ENCODE measurements around the gene DBH. TPM values are rescaled to one million over a fixed set of nuclear protein-coding genes. Genes with fewer than 3 reads are reported as not detected.

DBH gene
- total RNA-seq, 3 donors from 2014 or later (not counting 1 experiment from before 2014, with no cell fraction given) = not detected

DNA sequence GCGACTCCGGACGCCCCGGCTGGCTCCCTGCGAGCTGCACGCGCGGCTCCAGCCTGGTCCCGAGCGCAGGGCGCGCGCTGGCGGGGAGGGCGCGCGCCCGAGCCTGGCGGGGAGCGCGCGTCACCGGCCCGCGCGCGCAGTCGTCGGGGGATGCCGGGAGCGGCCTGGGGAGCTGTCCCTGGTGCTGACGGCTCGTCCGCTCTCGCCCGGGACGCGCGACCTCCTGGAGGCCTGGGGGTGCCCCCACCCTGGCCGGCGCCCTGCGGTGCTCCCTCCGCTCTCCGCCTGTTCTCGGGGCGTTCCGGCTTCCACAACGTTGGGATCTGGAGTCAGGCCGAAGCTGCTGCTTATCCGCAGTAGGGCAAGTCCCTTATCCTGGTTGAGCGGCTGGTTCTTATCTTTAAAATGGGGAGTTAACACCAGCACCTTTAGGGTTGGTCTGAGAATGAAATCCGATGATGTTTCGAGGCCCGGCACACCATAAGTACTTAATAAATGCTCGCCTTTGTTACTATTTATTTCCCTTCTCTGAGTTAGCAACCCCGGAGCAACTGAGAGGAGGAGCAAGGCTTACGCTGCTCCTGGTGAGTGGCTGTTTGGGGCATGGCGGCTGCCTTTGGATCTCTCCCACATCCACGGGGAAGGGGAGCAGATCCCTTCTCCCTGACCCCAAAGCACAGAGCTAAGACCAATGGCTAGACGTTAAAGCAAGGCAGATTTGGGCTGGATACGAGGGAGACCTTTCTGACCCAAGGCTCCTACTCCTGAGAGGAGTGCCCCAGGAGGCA, 26.7 kb upstream of the DBH start, which contains the start of gene FAM163B:
Gene FAM163B, minus strand, starts transcription at position 79 of the 788 bp plus-strand sequence. CDS start 29,166 bp downstream, outside the sequence.
- peak; percentile 34 to 75 (median 44) for ATAC-seq
- Histone ChIP-seq H3K27ac (ENCODE audit: low read length) (no peak within 1 kb of the TSS), H3K4me1 (ENCODE audit: control insufficient read depth, insufficient read depth, low read length) (no peaks in the 10 kb centered on the region), H3K4me3 (ENCODE audit: low read length) (no peak within 1 kb of the TSS), H3K27me3 (ENCODE audit: control insufficient read depth, insufficient read depth, low read length) (peaks cover 12% of the 10 kb centered on the region), H3K9me3 (ENCODE audit: control insufficient read depth, insufficient read depth, low read length) (no peaks in the 10 kb centered on the region), H3K36me3 (ENCODE audit: control insufficient read depth, insufficient read depth, low read length) (no peaks in the 10 kb centered on the region)
- Mint-ChIP-seq H3K4me1 (no peaks in the 10 kb centered on the region), H3K36me3 (no peaks in the 10 kb centered on the region), H3K27ac (no peak within 1 kb of the TSS), H3K4me3 (no peak within 1 kb of the TSS), H3K9me3 (no peaks in the 10 kb centered on the region), H3K27me3 (ENCODE audit: low read depth in 2 of 2) (peaks cover 30 to 41% of the 10 kb centered on the region in 2 donors)
- no peak for TF ChIP-seq CTCF (IDR thresholded peaks at IDR 0.05)
- intact Hi-C loops (cut with micrococcal nuclease) = no loop called here
- WGBS (ENCODE audit: insufficient coverage) = 17% methylated on average over 61 of the region's 61 CpGs
- DNase-seq = peak; percentile 25 to 77

DNA sequence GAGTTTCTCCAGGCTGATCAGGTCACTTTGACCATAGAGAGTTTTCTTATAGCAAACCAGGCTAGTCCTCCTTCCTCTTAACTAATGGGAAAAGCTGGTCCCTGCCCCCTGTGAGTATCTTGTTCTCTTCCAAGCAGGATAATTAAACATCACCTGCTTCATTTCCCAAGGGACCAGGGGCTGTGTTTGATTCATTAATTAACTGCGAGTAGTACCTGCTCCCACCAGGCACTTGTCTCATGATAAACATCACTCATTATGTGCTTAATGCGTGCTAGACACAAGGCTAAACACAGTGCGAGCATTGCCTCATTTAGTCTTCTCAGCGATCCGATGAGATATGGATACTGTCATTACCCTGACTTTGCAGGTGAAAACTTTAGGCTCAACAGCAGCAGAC, 25.3 kb upstream of the DBH start:
- Histone ChIP-seq H3K27ac (ENCODE audit: low read length) (no peak overlapping the region), H3K36me3 (ENCODE audit: control insufficient read depth, insufficient read depth, low read length) (no peaks in the 10 kb centered on the region), H3K27me3 (ENCODE audit: control insufficient read depth, insufficient read depth, low read length) (peaks cover 10% of the 10 kb centered on the region), H3K4me1 (ENCODE audit: control insufficient read depth, insufficient read depth, low read length) (no peaks in the 10 kb centered on the region), H3K9me3 (ENCODE audit: control insufficient read depth, insufficient read depth, low read length) (no peaks in the 10 kb centered on the region), H3K4me3 (ENCODE audit: low read length) (no peak overlapping the region)
- DNase-seq (no peak), ATAC-seq (no peak)
- peaks cover 33 to 40% of the 10 kb centered on the region in 2 donors for H3K27me3 Mint-ChIP-seq (ENCODE audit: low read depth in 2 of 2)
- no peaks in the 10 kb centered on the region for H3K4me1 Mint-ChIP-seq
- H3K9me3 Mint-ChIP-seq = no peaks in the 10 kb centered on the region
- intact Hi-C loops (cut with micrococcal nuclease) = no loop called here
- no peak overlapping the region for H3K27ac Mint-ChIP-seq
- 90% methylated on average over 5 of the region's 5 CpGs for WGBS (ENCODE audit: insufficient coverage)
- TF ChIP-seq CTCF (IDR thresholded peaks at IDR 0.05) = no peak
- H3K4me3 Mint-ChIP-seq = no peak overlapping the region
- H3K36me3 Mint-ChIP-seq = no peaks in the 10 kb centered on the region

DNA sequence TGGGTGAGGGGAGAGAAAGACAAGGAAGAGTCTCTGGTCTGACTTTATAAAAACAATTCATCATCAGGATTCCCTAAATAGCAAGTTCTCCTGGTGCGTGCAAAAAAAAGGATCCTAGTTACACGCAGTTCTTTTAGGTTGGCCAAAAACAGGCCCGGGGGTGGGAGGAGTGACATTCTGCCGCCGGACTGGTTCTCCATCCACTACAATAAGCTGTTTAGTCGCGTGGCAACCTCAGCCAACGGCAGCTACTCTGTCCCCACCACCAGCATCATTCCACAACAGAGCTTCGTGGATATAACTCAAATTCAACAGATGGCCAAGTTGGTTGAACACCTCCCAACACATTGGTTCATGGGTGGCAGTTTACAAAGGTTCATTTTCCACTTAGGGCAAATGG, 24.1 kb upstream of the DBH start:
- Histone ChIP-seq H3K27ac (ENCODE audit: low read length) (no peak overlapping the region), H3K4me3 (ENCODE audit: low read length) (no peak overlapping the region), H3K36me3 (ENCODE audit: control insufficient read depth, insufficient read depth, low read length) (no peaks in the 10 kb centered on the region), H3K9me3 (ENCODE audit: control insufficient read depth, insufficient read depth, low read length) (no peaks in the 10 kb centered on the region), H3K27me3 (ENCODE audit: control insufficient read depth, insufficient read depth, low read length) (peaks cover 10% of the 10 kb centered on the region), H3K4me1 (ENCODE audit: control insufficient read depth, insufficient read depth, low read length) (no peaks in the 10 kb centered on the region)
- no peak for ATAC-seq
- intact Hi-C loops (cut with micrococcal nuclease) = no loop called here
- Mint-ChIP-seq H3K9me3 (no peaks in the 10 kb centered on the region), H3K27me3 (ENCODE audit: low read depth in 2 of 2) (peaks cover 28 to 42% of the 10 kb centered on the region in 2 donors), H3K4me1 (no peaks in the 10 kb centered on the region), H3K4me3 (no peak overlapping the region), H3K36me3 (no peaks in the 10 kb centered on the region), H3K27ac (no peak overlapping the region)
- no peak for DNase-seq
- 80% methylated on average over 9 of the region's 9 CpGs for WGBS (ENCODE audit: insufficient coverage)
- TF ChIP-seq CTCF (IDR thresholded peaks at IDR 0.05) = no peak

Measured in natural killer cell (primary cell).